Endodermal cell (in vitro differentiated cells): ENCODE measurements around the gene OTOG. TPM values are rescaled to one million over a fixed set of nuclear protein-coding genes. Genes with fewer than 3 reads are reported as not detected.

ENCODE experiments used
- DNase-seq: peaks from one replicate; pipeline ENCODE4 v3.0.0-alpha.2; 2017
- H3K27ac ChIP-seq: 2 replicates; pipeline ENCODE4 v1.5.1; 2013; ENCODE audit warnings: mild to moderate bottlenecking, low read depth, low read length, moderate library complexity
- H3K27me3 ChIP-seq: 2 replicates; pipeline ENCODE4 v1.6.1; 2013; ENCODE audit warnings: mild to moderate bottlenecking, low read length, moderate library complexity; ENCODE audit not compliant: insufficient read depth, control insufficient read depth, poor library complexity, severe bottlenecking
- H3K36me3 ChIP-seq: 2 replicates; pipeline ENCODE4 v1.7.0; 2013; ENCODE audit warnings: mild to moderate bottlenecking, low read length, moderate library complexity; ENCODE audit not compliant: control insufficient read depth, insufficient read depth
- H3K4me1 ChIP-seq: one replicate; pipeline ENCODE4 v1.7.0; 2013; ENCODE audit warnings: low read length; ENCODE audit not compliant: control insufficient read depth, insufficient read depth
- H3K4me3 ChIP-seq: 2 replicates; pipeline ENCODE4 v1.5.1; 2013; ENCODE audit warnings: mild to moderate bottlenecking, low read length, moderate library complexity
- H3K9ac ChIP-seq: 2 replicates; pipeline ENCODE4 v1.6.1; 2013; ENCODE audit warnings: mild to moderate bottlenecking, low read length, moderate library complexity; ENCODE audit not compliant: poor library complexity, severe bottlenecking; ENCODE audit errors: extremely low read depth
- H3K9me3 ChIP-seq: 2 replicates; pipeline ENCODE4 v1.6.1; 2013; ENCODE audit warnings: mild to moderate bottlenecking, low read length, moderate library complexity; ENCODE audit not compliant: control insufficient read depth
- H3K27ac Mint-ChIP-seq: 2 replicates; pipeline ENCODE4 v1.8.0; 2020; ENCODE audit warnings: mixed read lengths
- H3K27me3 Mint-ChIP-seq: 2 replicates; pipeline ENCODE4 v1.8.0; 2021; ENCODE audit warnings: mild to moderate bottlenecking, mixed read lengths; ENCODE audit not compliant: insufficient read depth
- H3K36me3 Mint-ChIP-seq: 2 replicates; pipeline ENCODE4 v1.8.0; 2020; ENCODE audit warnings: low read depth, mixed read lengths
- H3K4me1 Mint-ChIP-seq: 2 replicates; pipeline ENCODE4 v1.8.0; 2020; ENCODE audit warnings: mixed read lengths
- H3K4me3 Mint-ChIP-seq: 2 replicates; pipeline ENCODE4 v1.8.0; 2020; ENCODE audit warnings: mild to moderate bottlenecking, moderate library complexity, mixed read lengths
- H3K9me3 Mint-ChIP-seq: 2 replicates; pipeline ENCODE4 v1.8.0; 2020; ENCODE audit warnings: mild to moderate bottlenecking, mixed read lengths
- WGBS, 2 experiments: methylation state at CpG; one replicate each; pipeline versions ENCODE4 v1.1.5 to v1.1.7; 2013; ENCODE audit warnings: missing lambda C conversion rate in 2 of 2, mixed read lengths in 1 of 2; ENCODE audit not compliant: insufficient coverage in 1 of 2, insufficient read length in 1 of 2; 5-methylcytosine and 5-hydroxymethylcytosine counted together
- total RNA-seq, 2 donors: library from RNA; stranded (reverse); fragmentation: NEBNext Ultra II Directional in 1 of 2; extraction: Animal tissue kit (Norgen Biotek cat#: 25700) in 1 of 2; gene quantifications; 2 replicates in 1 of 2; 3 replicates in 1 of 2; pipeline ENCODE4 v1.2.1, GENCODE V29; 2021
- TF ChIP-seq, protein P1 (sequence below): fragments of 200-600 bp; sonication (generic); conservative IDR thresholded peaks from 2 replicates; pipeline ENCODE4 v1.5.0; 2021; ENCODE audit warnings: antibody characterized with exemption, mild to moderate bottlenecking

OTOG gene
- total RNA-seq, 2 donors from 2014 or later = 0.33 to 0.55 TPM

DNA sequence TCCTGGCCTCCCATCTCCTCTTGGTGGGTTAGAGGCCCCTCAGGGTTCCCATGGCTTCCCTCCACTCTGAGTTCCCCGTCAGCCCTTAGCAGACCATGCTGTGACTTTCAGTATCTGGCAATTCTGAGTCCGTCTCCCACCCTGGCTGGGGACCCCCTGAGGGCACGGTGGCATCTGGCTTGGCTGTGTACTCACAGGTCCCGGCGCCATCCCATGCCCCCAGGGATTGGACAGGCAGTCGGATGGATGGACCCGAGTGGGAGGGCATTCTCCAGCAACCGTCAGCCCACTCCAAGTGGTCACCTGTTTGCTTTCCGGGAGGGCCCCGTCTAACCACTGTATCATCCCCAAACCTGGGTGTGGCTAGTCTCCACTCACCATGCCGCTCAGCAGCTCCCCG is 46.4 kb upstream of the OTOG start:
- Histone ChIP-seq H3K9me3 (no peaks in the 10 kb centered on the region), H3K4me1 (no peaks in the 10 kb centered on the region), H3K36me3 (no peaks in the 10 kb centered on the region), H3K27ac (no peak overlapping the region), H3K9ac (no peak overlapping the region), H3K4me3 (no peak overlapping the region), H3K27me3 (no peaks in the 10 kb centered on the region)
- no peak for DNase-seq
- TF ChIP-seq, protein P1, sequence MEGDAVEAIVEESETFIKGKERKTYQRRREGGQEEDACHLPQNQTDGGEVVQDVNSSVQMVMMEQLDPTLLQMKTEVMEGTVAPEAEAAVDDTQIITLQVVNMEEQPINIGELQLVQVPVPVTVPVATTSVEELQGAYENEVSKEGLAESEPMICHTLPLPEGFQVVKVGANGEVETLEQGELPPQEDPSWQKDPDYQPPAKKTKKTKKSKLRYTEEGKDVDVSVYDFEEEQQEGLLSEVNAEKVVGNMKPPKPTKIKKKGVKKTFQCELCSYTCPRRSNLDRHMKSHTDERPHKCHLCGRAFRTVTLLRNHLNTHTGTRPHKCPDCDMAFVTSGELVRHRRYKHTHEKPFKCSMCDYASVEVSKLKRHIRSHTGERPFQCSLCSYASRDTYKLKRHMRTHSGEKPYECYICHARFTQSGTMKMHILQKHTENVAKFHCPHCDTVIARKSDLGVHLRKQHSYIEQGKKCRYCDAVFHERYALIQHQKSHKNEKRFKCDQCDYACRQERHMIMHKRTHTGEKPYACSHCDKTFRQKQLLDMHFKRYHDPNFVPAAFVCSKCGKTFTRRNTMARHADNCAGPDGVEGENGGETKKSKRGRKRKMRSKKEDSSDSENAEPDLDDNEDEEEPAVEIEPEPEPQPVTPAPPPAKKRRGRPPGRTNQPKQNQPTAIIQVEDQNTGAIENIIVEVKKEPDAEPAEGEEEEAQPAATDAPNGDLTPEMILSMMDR = no peak
- no peaks in the 10 kb centered on the region for H3K4me1 Mint-ChIP-seq
- no peak overlapping the region for H3K27ac Mint-ChIP-seq
- H3K9me3 Mint-ChIP-seq = no peaks in the 10 kb centered on the region
- WGBS, 2 experiments = 90 to 100% methylated on average over 4 to 12 of the region's 12 CpGs
- H3K36me3 Mint-ChIP-seq = no peaks in the 10 kb centered on the region
- H3K4me3 Mint-ChIP-seq = no peak overlapping the region
- peaks cover 23% of the 10 kb centered on the region for H3K27me3 Mint-ChIP-seq

DNA sequence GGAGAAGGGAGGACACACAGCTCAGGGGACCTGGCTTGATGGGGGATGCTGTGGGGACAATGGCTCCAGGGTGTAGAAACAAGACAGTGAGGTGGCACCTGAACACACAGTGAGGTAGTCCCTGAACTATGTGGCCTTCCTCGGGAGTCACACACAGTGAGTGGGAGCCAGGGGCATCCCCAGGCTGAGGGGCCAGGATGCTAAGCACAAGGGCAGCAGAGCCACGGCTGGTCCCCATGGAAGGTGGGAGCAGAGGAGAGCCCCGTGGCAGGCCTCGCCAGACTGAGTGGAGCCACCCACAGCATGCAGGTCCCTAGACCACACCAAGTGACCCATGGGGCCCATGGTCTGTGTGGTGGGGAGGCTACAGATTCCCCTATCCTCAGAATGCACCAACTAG is 44.4 kb upstream of the OTOG start:
- no peaks in the 10 kb centered on the region for H3K36me3 ChIP-seq
- Mint-ChIP-seq H3K36me3 (no peaks in the 10 kb centered on the region), H3K9me3 (no peaks in the 10 kb centered on the region), H3K27me3 (peaks cover 28% of the 10 kb centered on the region), H3K4me1 (no peaks in the 10 kb centered on the region), H3K4me3 (no peak overlapping the region), H3K27ac (no peak overlapping the region)
- H3K27ac ChIP-seq = no peak overlapping the region
- no peaks in the 10 kb centered on the region for H3K27me3 ChIP-seq
- H3K9ac ChIP-seq = no peak overlapping the region
- H3K4me1 ChIP-seq = no peaks in the 10 kb centered on the region
- 89 to 100% methylated on average over 2 to 4 of the region's 4 CpGs for WGBS, 2 experiments
- DNase-seq = no peak
- no peak overlapping the region for H3K4me3 ChIP-seq
- TF ChIP-seq, protein P1 = no peak
- H3K9me3 ChIP-seq = no peaks in the 10 kb centered on the region

DNA sequence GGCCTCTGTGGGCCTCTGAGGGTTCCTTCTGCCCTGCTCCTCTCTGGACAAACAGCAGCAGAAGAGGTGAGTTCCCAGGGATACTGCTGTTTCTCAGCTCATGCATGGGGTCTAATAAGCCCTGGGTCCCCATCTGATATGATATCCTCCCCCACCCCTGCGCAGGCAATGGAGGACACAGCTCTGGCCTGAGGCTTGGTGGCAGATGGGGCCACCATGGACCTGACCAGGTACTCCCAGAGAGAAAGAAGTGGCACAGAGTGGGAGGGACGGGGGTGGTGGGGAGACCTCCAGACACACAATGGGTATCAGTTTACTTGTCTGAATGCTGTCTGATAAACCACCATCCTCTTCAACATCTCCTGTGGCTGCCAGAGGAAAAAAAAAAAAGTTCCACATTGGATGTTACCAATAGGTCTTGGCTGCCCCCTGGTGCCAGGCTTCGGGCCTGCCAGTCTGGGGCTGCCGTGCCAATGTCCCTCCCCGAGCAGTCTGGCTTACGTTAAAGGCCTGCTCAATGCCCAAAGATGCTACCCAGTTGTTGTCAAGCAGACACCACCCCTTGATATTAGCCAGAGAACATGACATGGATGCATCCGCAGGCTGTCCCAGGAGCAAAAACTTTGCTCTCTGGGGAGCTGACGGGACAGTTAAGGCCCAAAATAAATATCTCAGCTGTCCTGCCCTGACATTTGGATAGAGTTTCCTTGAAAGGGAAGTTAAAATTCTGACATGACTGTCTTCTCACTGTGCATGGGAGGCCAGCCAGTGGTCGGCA is 42.5 kb upstream of the OTOG start:
- Mint-ChIP-seq H3K4me1 (no peaks in the 10 kb centered on the region), H3K36me3 (no peaks in the 10 kb centered on the region), H3K27ac (no peak overlapping the region), H3K4me3 (no peak overlapping the region), H3K9me3 (no peaks in the 10 kb centered on the region), H3K27me3 (peaks cover 37% of the 10 kb centered on the region)
- Histone ChIP-seq H3K27me3 (no peaks in the 10 kb centered on the region), H3K36me3 (no peaks in the 10 kb centered on the region), H3K27ac (no peak overlapping the region), H3K9me3 (no peaks in the 10 kb centered on the region), H3K4me1 (no peaks in the 10 kb centered on the region), H3K9ac (no peak overlapping the region), H3K4me3 (no peak overlapping the region)
- WGBS, 2 experiments = 59 to 74% methylated on average over 4 to 9 of the region's 9 CpGs
- DNase-seq = peak; percentile 93
- TF ChIP-seq, protein P1 = peak; percentile 97
